Cardiac septum (tissue), 1 donor: ENCODE results near the gene VCAN. TPM values are rescaled to one million over a fixed set of nuclear protein-coding genes. Genes with fewer than 3 reads are reported as not detected.

Experiments used
- DNase-seq: peaks from one replicate; pipeline ENCODE4 v3.0.0-alpha.2; 2020; ENCODE audit warnings: low spot score
- intact Hi-C: fragments of 100-400 bp; cut with DNase I; formaldehyde crosslinking; loops from one replicate; pipeline ENCODE4 v1.14.0; 2022
- total RNA-seq: library from RNA; stranded (reverse); fragmentation: NEBNext Ultra II Directional; extraction: Animal tissue kit (Norgen Biotek cat#: 25700); gene quantifications from one replicate; pipeline ENCODE4 v1.2.1, GENCODE V29; 2021
- donor health status: DM: no; HTN: no; CAD: no.

VCAN gene
- total RNA-seq, 1 donor from 2014 or later: 61.0 TPM

- DNase-seq: no peak
- intact Hi-C loops: no loop called here
Measured at GRCh38 chr5:83488821-83489220, 17.3 kb downstream of the VCAN start.

DNA sequence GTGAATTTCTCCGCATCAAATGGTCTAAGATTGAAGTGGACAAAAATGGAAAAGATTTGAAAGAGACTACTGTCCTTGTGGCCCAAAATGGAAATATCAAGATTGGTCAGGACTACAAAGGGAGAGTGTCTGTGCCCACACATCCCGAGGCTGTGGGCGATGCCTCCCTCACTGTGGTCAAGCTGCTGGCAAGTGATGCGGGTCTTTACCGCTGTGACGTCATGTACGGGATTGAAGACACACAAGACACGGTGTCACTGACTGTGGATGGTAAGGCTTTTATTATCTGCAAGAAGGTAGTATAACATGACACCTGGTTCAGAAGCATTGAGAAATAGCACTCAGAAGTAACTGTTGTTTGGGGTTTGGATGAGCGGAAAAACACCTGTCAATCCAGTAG, 18.7 kb downstream of the VCAN start:
- no peak for DNase-seq
- intact Hi-C loops: no loop called here

DNA sequence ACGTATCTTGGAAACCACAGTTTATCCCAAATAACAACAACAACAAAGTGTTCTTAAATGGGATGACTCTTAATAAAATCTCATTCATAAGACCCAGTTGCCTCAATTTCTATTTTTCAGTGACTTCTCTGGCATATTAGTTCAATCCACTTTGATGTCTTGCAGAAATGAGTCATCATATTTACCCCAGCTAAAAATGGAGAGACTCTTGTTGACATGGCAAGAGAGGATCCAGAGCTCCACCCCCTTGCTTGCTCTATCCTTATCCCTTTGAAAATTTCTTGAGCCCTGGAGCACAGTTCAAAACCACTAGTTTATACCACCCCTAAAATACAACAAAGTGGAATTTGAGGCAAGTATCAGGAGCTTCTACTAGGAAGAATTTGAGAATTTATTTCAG, 20.8 kb downstream of the VCAN start:
- DNase-seq: no peak
- intact Hi-C loops: no loop called here

DNA sequence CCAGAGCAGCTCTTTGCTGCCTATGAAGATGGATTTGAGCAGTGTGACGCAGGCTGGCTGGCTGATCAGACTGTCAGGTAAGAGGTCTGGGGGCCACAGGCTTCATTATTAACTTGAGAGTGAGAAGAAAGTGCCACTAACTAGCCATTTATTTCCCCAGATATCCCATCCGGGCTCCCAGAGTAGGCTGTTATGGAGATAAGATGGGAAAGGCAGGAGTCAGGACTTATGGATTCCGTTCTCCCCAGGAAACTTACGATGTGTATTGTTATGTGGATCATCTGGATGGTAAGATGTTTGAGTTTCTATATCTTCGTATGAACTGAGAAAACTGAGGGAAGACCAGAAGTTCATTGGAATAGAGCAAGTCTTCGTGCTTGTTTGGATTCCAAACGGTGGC, 22.1 kb downstream of the VCAN start:
- DNase-seq: no peak
- intact Hi-C loops: no loop called here

DNA sequence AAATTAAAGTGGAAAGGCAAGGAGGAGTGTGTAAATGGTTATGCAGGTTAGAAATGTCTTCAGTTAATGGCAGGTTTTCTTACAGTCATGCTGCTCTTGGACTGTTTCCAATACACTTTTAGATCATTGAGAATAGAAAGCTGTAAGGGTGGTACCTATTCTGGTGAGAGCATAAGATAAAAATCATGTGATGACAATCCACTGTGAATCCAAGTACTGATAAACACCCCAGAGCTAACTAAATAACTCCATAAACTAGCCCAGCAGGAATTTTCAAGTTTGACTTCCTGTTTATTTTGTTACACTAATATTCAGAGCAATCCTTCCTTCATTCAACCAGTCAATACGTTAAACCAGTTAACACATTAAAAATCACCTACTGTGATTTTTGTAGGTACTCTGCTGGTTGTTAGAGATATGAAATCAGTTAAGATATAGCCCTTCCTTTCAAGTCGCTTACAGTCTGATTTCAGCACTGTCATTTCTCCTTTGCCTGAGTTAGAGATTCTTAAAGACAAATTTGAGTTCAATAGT, 22.6 kb downstream of the VCAN start:
- intact Hi-C loops: no loop called here

DNA sequence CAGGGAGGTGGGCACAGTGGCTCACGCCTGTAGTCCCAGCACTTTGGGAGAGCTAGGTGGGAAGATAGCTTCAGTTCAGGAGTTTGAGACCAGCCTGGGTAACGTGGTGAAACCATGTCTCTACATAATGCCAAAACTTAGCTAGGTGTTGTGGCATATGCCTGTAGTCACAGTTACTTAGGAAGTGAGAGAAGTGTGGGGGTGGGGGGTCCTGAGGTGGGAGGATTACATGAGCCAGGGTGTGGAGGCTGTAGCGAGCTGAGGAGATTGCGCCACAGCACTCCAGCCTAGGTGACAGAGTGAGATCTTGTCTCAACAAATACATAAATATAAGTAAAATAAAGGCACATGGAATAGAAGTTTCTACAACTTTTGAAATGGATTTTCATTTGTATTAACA, 23.1 kb downstream of the VCAN start:
- no peak for DNase-seq
- intact Hi-C loops: no loop called here

More for the DNA sequence above, 22.6 kb downstream of the VCAN start:
- DNase-seq: no peak

- no peak for DNase-seq
- intact Hi-C loops: no loop called here
Measured at GRCh38 chr5:83496626-83497025, 25.1 kb downstream of the VCAN start.

GRCh38 chr5:83498585-83498984, 27.0 kb downstream of the VCAN start:
- DNase-seq: no peak
- intact Hi-C loops: no loop called here

DNA sequence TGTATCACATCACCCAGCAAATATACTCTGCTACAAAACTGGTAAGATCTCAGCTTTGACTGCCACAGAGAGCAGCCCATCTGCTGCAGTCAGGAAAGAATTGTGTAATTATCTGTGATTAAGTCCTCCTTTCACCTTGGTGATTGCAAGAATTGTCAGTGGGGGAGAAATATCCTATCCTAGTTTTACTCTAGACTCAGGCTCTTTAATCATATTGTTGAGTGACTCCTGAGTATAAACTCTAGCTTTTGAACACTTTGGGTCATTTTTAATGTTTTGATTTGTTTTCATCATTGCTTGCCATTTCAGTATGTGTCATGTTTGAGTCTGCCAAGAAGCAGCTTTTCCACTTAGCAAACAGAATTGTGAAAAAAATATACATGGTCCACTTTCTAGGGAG, 32.1 kb downstream of the VCAN start:
- no peak for DNase-seq
- intact Hi-C loops: no loop called here

GRCh38 chr5:83507431-83507830, 35.9 kb downstream of the VCAN start:
- DNase-seq: no peak
- intact Hi-C loops: no loop called here

- intact Hi-C loops: no loop called here
- no peak for DNase-seq
Measured at GRCh38 chr5:83509540-83509939, 38.0 kb downstream of the VCAN start.

- intact Hi-C loops: no loop called here
- no peak for DNase-seq
Measured at GRCh38 chr5:83510260-83510659, 38.7 kb downstream of the VCAN start.

- DNase-seq: no peak
- intact Hi-C loops: no loop called here
Measured at GRCh38 chr5:83512061-83512745, 40.7 kb downstream of the VCAN start.

- DNase-seq: no peak
- intact Hi-C loops: no loop called here
Measured at GRCh38 chr5:83513081-83513480, 41.5 kb downstream of the VCAN start.

DNA sequence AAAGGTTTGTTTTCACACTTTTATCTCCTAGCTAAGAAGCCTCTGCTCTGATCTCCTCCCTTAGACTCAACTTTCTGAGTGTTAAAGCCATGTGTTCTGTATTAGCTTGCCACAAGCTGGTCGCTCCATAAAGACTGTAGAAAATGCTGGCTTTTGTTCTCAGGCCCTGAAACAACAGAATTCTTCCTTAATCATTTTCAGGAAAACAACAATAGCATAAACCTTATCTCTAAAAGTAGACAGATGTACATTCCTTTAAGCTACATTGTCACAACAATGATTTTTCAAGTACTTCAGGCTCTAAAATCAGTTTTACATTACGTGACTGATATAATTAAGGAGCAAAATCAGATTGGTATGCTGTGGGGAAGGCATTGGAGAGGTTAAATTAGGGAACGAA, 41.9 kb downstream of the VCAN start:
- no peak for DNase-seq
- intact Hi-C loops: no loop called here

DNA sequence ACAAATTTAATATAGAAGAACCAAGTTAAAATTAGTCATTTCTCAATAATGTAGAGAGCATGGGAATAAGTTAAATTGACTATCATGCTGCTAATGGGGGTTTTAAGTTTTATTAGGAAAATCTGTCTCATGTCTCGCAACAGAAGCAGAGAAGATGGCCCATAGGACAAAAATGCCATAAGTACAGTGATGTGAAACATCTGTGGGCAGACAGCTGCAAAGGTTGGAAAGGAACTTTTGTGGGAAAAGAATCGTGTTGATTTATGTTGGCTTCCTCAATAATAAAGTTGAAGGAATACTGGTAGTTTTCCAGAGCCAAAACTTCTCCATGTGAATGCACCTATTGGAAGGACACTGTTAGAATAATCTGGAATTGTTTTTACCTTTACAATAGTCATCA, 44.8 kb downstream of the VCAN start:
- no peak for DNase-seq
- intact Hi-C loops: no loop called here

- DNase-seq: no peak
- intact Hi-C loops: no loop called here
Measured at GRCh38 chr5:83517072-83517687, 45.6 kb downstream of the VCAN start.

DNA sequence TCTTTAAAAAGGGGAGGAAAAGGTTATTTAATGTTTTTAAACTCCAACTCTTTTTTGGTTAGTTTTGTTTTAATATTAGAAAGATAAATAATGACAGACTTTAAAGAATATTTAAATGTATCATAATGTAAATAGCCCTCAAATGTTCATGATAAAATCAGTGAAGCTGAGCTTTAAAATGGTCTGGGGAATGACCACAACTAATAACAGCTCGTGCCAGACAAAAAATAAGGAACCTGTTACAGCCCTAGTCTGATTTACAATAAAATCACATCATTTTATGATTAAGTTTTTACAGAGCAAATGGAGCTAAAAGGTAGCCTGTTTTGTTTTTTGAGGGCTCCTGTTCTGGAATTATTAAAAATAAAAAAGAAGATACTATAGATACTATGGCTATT, 46.1 kb downstream of the VCAN start:
- DNase-seq: no peak
- intact Hi-C loops: no loop called here

GRCh38 chr5:83518319-83519061, 46.9 kb downstream of the VCAN start:
- intact Hi-C loops: no loop called here
- no peak for DNase-seq

GRCh38 chr5:83522446-83522845, 50.9 kb downstream of the VCAN start:
- intact Hi-C loops: no loop called here
- no peak for DNase-seq

DNA sequence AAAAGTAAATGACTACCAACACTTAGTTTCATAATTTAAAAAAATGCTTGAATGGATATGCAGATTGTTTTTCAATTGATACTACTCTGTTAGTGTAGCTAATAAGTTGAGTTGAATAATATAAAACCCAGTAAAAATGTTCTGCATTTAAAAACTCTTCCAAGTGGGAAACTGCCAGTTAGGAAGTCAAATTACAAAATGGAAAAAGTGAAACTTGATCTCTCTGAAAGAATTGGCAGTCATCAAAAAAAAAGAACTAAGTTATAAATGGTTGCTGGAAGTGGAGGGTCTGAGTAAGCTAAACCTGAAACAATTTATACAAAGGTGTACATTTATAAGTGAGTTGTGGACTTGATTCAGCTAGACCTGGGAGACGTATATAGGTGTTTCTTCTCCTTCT, 52.4 kb downstream of the VCAN start:
- DNase-seq: no peak
- intact Hi-C loops: no loop called here
